Mesenchymal stem cell (in vitro differentiated cells and primary cell): ENCODE measurements around the gene CCDC73.
"Not testable (repeated sequence)": the region's sequence is repeated elsewhere in the genome, so short reads cannot be mapped to it uniquely, and the experiment has no call there.

Experiments
- DNase-seq: peaks from one replicate; pipeline ENCODE4 v3.0.0-alpha.2; 2013
- H2AFZ ChIP-seq: one replicate; pipeline ENCODE4 v1.6.1; 2013; ENCODE audit warnings: low read depth, mild to moderate bottlenecking, control low read depth, inconsistent platforms, low read length, moderate library complexity
- H2AK5ac ChIP-seq: 2 replicates; pipeline ENCODE4 v1.6.1; 2013; ENCODE audit warnings: low read length, moderate library complexity, mild to moderate bottlenecking, inconsistent platforms; ENCODE audit not compliant: severe bottlenecking
- H2BK120ac ChIP-seq: one replicate; pipeline ENCODE4 v1.6.1; 2013; ENCODE audit warnings: low read depth, mild to moderate bottlenecking, inconsistent platforms, low read length, moderate library complexity
- H2BK12ac ChIP-seq, 2 experiments: one replicate each; pipeline ENCODE4 v1.6.1; 2013; ENCODE audit warnings: inconsistent platforms in 2 of 2, low read length in 2 of 2, mild to moderate bottlenecking in 2 of 2, moderate library complexity in 2 of 2, control low read depth in 1 of 2
- H2BK15ac ChIP-seq: one replicate; pipeline ENCODE4 v1.6.1; 2013; ENCODE audit warnings: mild to moderate bottlenecking, low read depth, inconsistent platforms; ENCODE audit not compliant: poor library complexity, severe bottlenecking
- H2BK5ac ChIP-seq: 2 replicates; pipeline ENCODE4 v1.6.1; 2013; ENCODE audit warnings: low read depth, mild to moderate bottlenecking, low read length, control low read depth, inconsistent platforms; ENCODE audit not compliant: poor library complexity, severe bottlenecking
- H3K14ac ChIP-seq, 2 experiments: one replicate each; pipeline ENCODE4 v1.6.1; 2013; ENCODE audit warnings: inconsistent platforms in 2 of 2, low read length in 2 of 2, control low read depth in 1 of 2, mild to moderate bottlenecking in 1 of 2, moderate library complexity in 1 of 2
- H3K18ac ChIP-seq, 2 experiments: one replicate each; pipeline ENCODE4 v1.6.1; 2013; ENCODE audit warnings: inconsistent platforms in 2 of 2, low read length in 2 of 2, control low read depth in 1 of 2, low read depth in 1 of 2, mild to moderate bottlenecking in 1 of 2
- H3K23ac ChIP-seq, 2 experiments: one replicate each; pipeline ENCODE4 v1.6.1; 2013; ENCODE audit warnings: inconsistent platforms in 2 of 2, low read length in 2 of 2, mild to moderate bottlenecking in 2 of 2, moderate library complexity in 2 of 2, control low read depth in 1 of 2
- H3K27ac ChIP-seq: 2 replicates; pipeline ENCODE4 v1.5.1; 2013; ENCODE audit warnings: mild to moderate bottlenecking, moderate library complexity, low read length, control low read depth, inconsistent platforms; ENCODE audit not compliant: poor library complexity, severe bottlenecking
- H3K27me3 ChIP-seq, 2 experiments: 2 replicates each; pipeline versions ENCODE4 v1.6.1 to v1.7.0; 2013; ENCODE audit warnings: low read length in 2 of 2, mild to moderate bottlenecking in 2 of 2, moderate library complexity in 2 of 2, control low read depth in 1 of 2, inconsistent platforms in 1 of 2; ENCODE audit not compliant: control insufficient read depth in 1 of 2, insufficient read depth in 1 of 2
- H3K36me3 ChIP-seq, 2 experiments: 2 replicates each; pipeline versions ENCODE4 v1.6.1 to v1.7.0; 2013; ENCODE audit warnings: low read length in 2 of 2, control low read depth in 1 of 2, inconsistent platforms in 1 of 2, low read depth in 1 of 2, mild to moderate bottlenecking in 1 of 2; ENCODE audit not compliant: insufficient read depth in 2 of 2, control insufficient read depth in 1 of 2
- H3K4ac ChIP-seq, 2 experiments: one replicate each; pipeline ENCODE4 v1.6.1; 2013; ENCODE audit warnings: inconsistent platforms in 2 of 2, low read length in 2 of 2, mild to moderate bottlenecking in 2 of 2, moderate library complexity in 2 of 2, control low read depth in 1 of 2, low read depth in 1 of 2
- H3K4me1 ChIP-seq: 2 replicates; pipeline ENCODE4 v1.6.1; 2013; ENCODE audit warnings: low read depth, low read length, control low read depth; ENCODE audit not compliant: control insufficient read depth, insufficient read depth
- H3K4me2 ChIP-seq: 2 replicates; pipeline ENCODE4 v1.6.1; 2013; ENCODE audit warnings: low read length, mild to moderate bottlenecking, inconsistent platforms; ENCODE audit not compliant: poor library complexity, severe bottlenecking
- H3K4me3 ChIP-seq, 2 experiments: 2 replicates each; pipeline versions ENCODE4 v1.5.1 to v1.7.0; 2013; ENCODE audit warnings: low read length in 2 of 2, mild to moderate bottlenecking in 2 of 2, control low read depth in 1 of 2, low read depth in 1 of 2; ENCODE audit not compliant: insufficient read depth in 1 of 2
- H3K79me1 ChIP-seq: replicated peaks from 2 replicates; pipeline ENCODE4 v1.6.1; 2013; ENCODE audit warnings: mild to moderate bottlenecking, control low read depth, low read length, inconsistent platforms; ENCODE audit not compliant: poor library complexity, severe bottlenecking
- H3K9ac ChIP-seq: 2 replicates; pipeline ENCODE4 v1.7.0; 2013; ENCODE audit warnings: mild to moderate bottlenecking, low read length, moderate library complexity
- H3K9me3 ChIP-seq: 2 replicates; pipeline ENCODE4 v1.7.0; 2013; ENCODE audit warnings: mild to moderate bottlenecking, low read length; ENCODE audit not compliant: control insufficient read depth
- H4K8ac ChIP-seq: one replicate; pipeline ENCODE4 v1.6.1; 2013; ENCODE audit warnings: inconsistent platforms, mild to moderate bottlenecking, low read length, moderate library complexity
- H4K91ac ChIP-seq: one replicate; pipeline ENCODE4 v1.6.1; 2013; ENCODE audit warnings: mild to moderate bottlenecking, low read length, inconsistent platforms
- WGBS: methylation state at CpG from one replicate; pipeline ENCODE4 v1.1.7; 2013; ENCODE audit warnings: mixed read lengths; 5-methylcytosine and 5-hydroxymethylcytosine counted together

The CCDC73 gene

DNA sequence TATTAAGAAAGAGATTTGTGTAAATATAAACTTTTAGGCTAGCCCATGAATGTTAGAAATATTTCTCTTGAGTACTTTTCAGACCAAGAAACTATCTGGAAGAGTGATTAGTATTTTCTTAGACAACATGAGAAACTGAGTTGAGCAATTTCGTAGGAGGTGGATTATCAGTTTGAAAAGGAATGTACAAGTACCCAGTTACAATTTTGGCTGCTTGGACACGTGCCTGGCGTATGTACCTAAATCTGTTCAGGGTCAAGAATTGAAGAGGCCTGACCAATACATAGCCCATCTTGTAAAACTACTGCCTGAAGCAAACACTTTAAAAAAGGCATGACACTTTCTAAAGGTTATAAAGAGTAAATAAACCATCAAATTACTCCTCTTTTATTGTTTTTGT is 71.1 kb downstream of the CCDC73 start:
- Histone ChIP-seq H3K14ac (no peak overlapping the region), H3K4me3 (no peak overlapping the region), H2BK5ac (no peak overlapping the region), H4K91ac (no peak overlapping the region), H3K9ac (no peak overlapping the region), H3K27me3 (peaks cover 0 to 12% of the 10 kb centered on the region in 2 experiments), H2BK15ac (no peak overlapping the region), H4K8ac (no peak overlapping the region), H3K18ac (no peak overlapping the region), H3K36me3 (no peaks in the 10 kb centered on the region), H3K4me1 (no peaks in the 10 kb centered on the region), H2AK5ac (no peak overlapping the region), H3K4ac (no peak overlapping the region), H3K23ac (no peak overlapping the region), H2BK120ac (no peak overlapping the region), H3K4me2 (no peak overlapping the region), H2BK12ac (no peak overlapping the region), H2AFZ (no peak overlapping the region), H3K27ac (no peak overlapping the region), H3K9me3 (no peaks in the 10 kb centered on the region), H3K79me1 (no peaks in the 10 kb centered on the region)
- DNase-seq, result no peak
- WGBS, result 76% methylated on average over 3 of the region's 3 CpGs

DNA sequence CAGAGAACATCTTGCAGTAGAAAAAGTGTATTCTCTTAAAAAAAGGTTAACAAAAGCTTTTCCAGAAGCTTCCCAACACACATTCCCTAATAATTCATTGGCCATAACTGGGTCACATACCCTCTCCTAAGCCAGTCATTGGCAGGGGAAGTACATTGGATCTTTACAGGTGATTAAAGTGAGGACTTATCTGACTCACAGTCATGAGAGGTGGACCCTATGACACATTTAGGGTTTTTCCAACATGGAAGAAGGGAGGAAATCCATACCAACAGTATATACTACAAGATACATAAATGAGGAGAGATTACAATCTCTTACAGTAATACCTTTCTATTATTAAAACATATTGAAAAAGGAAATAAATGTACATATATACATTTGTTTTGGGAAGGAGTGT is 72.2 kb downstream of the CCDC73 start:
- Histone ChIP-seq H3K27me3 (peaks cover 0 to 12% of the 10 kb centered on the region in 2 experiments), H3K4me2 (no peak overlapping the region), H2BK15ac (no peak overlapping the region), H2AFZ (no peak overlapping the region), H3K14ac (no peak overlapping the region), H3K18ac (no peak overlapping the region), H4K91ac (no peak overlapping the region), H3K36me3 (no peaks in the 10 kb centered on the region), H3K4me3 (no peak overlapping the region), H2BK5ac (no peak overlapping the region), H3K79me1 (no peaks in the 10 kb centered on the region), H3K9me3 (no peaks in the 10 kb centered on the region), H3K23ac (no peak overlapping the region), H4K8ac (no peak overlapping the region), H3K4ac (no peak overlapping the region), H3K27ac (no peak overlapping the region), H3K9ac (no peak overlapping the region), H2BK120ac (no peak overlapping the region), H2BK12ac (no peak overlapping the region), H3K4me1 (no peaks in the 10 kb centered on the region), H2AK5ac (no peak overlapping the region)
- DNase-seq, result no peak

DNA sequence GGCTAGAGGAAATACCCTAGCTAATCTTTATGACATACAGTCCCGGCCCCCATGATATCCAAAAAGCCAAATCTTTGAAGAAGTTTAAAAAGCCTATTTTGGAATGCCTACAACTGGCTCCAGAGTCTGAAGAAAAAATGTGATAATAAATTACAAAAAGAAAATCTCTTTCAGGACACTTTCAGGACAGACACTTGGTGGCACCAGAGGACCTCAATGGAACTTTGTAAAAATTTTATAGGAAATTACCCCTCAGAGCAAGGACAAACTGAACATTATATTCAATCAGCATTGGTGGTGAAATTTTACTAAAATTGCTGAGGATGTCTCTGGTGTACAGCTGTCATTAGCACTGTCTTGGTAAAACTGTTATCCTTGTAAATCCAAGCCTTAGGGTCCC is 81.0 kb downstream of the CCDC73 start:
- Histone ChIP-seq H2AFZ (no peak overlapping the region), H2AK5ac (no peak overlapping the region), H2BK15ac (no peak overlapping the region), H2BK5ac (no peak overlapping the region), H2BK120ac (no peak overlapping the region), H4K91ac (no peak overlapping the region), H3K23ac (no peak overlapping the region), H3K4me3 (peak overlapping the region in 1 of 2 experiments; percentile 22), H2BK12ac (no peak overlapping the region), H3K27me3 (peaks cover 5 to 9% of the 10 kb centered on the region in 2 experiments), H3K4me2 (no peak overlapping the region), H3K9ac (peak overlapping the region; percentile 71), H3K27ac (no peak overlapping the region), H3K79me1 (no peaks in the 10 kb centered on the region), H4K8ac (no peak overlapping the region), H3K14ac (no peak overlapping the region), H3K4ac (no peak overlapping the region), H3K18ac (no peak overlapping the region), H3K36me3 (no peaks in the 10 kb centered on the region), H3K9me3 (no peaks in the 10 kb centered on the region), H3K4me1 (no peaks in the 10 kb centered on the region)
- WGBS, result no CpG with 5 or more reads among the region's 1 CpG
- DNase-seq, result peak; percentile 3

GRCh38 chr11:32708978-32709377 is 85.5 kb downstream of the CCDC73 start:
- H3K4me2 ChIP-seq, H4K91ac ChIP-seq, H3K4me1 ChIP-seq, H2BK12ac ChIP-seq, H3K79me1 ChIP-seq, H4K8ac ChIP-seq, DNase-seq, H3K18ac ChIP-seq, H2BK15ac ChIP-seq, H3K27ac ChIP-seq, H3K36me3 ChIP-seq, H3K9me3 ChIP-seq, H3K9ac ChIP-seq, H3K27me3 ChIP-seq, H2AK5ac ChIP-seq, H3K4me3 ChIP-seq, H3K23ac ChIP-seq, H2BK5ac ChIP-seq, H2AFZ ChIP-seq, H2BK120ac ChIP-seq, H3K14ac ChIP-seq, H3K4ac ChIP-seq: not testable (repeated sequence)
- 98% methylated on average over 2 of the region's 3 CpGs for WGBS
